ENCODE results near the gene ITPA. TPM values are rescaled to one million over a fixed set of nuclear protein-coding genes. Genes with fewer than 3 reads are reported as not detected.

Gene ITPA
- total RNA-seq, 1 experiment from 2014 or later = 77.3 TPM

DNA sequence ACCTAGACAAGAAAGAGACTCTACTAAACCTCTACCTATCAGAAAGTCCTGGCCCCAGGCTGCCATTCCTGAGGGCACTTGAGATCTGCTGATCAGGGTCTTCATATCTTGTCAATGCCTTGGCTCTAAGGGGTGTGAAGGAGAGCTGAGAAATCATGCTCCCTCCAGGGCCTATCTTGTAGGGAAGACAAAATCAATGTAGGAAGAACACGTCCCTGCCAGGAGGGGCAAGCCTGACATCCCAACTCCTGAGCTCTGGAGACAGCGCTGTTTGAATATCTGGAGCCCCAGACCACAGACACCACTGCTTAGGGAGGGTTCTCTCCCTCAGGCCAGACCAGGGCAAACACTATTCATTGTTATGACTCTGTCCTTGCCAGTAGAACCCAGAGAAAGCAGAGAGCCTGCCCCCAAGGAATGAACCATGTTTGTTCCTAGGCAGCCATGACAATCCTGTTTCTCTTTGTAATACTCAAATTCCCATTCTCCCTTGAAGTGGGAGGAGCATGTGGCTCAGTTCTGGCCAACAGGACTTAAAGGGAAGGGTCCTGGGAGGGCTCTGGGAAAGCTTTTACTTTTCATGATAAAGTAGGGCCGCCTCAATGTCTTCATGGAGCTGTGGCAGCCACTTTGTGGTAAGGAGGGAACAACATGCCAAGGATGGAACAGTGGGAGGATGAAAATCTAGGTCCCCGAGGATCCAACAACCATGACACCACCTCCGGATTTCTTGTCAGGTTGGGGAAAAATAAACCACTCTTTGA lies 47.8 kb upstream of the ITPA start:
- Histone ChIP-seq H3K27me3 (ENCODE audit: insufficient read depth, low read length) (no peaks in the 10 kb centered on the region), H3K27ac (ENCODE audit: low read depth, low read length) (no peak overlapping the region), H3K4me3 (replicated peaks in 1 of 2; ENCODE audit: low read depth in 1 of 2, low read length in 2 of 2) (no peak overlapping the region), H3K4me2 (ENCODE audit: low read length) (peak overlapping the region; percentile 85), H3K36me3 (ENCODE audit: control insufficient read depth in 1 of 2, insufficient read depth in 2 of 2, low read length in 2 of 2) (0 out of 4 replicates have a peak, but pooled peaks cover 0 to 7% of the 10 kb centered on the region in 2 experiments), H3K9ac (ENCODE audit: low read length) (no peak overlapping the region), H3K9me3 (ENCODE audit: control insufficient read depth in 1 of 2, insufficient read depth in 1 of 2, low read depth in 1 of 2, low read length in 2 of 2) (no peaks in the 10 kb centered on the region), H2AFZ (ENCODE audit: low read depth, low read length, poor library complexity, severe bottlenecking) (no peak overlapping the region), H3K9me2 (ENCODE audit: insufficient read depth) (no peaks in the 10 kb centered on the region), H3K79me2 (ENCODE audit: insufficient read depth, low read length) (peaks cover 31% of the 10 kb centered on the region), H4K20me1 (ENCODE audit: insufficient read depth) (peaks cover 11% of the 10 kb centered on the region; the same call in 1 of the 2 replicates), H3K4me1 (ENCODE audit: control insufficient read depth in 1 of 2, insufficient read depth in 2 of 2, low read length in 2 of 2) (peaks cover 10 to 37% of the 10 kb centered on the region in 2 experiments)
- RAD21 ChIA-PET (ENCODE audit: low non-redundant PET in 1 of 2, low total read pairs in 2 of 2, uncharacterized antibody in 2 of 2, unreplicated experiment in 2 of 2) = no interaction called here
- intact Hi-C loops (cut with micrococcal nuclease) = no loop called here
- CTCF ChIA-PET = no interaction called here
- POLR2A ChIA-PET = interaction anchor here (0.8 kb wide), 1 partner anchor 10 kb away, joined by 4 read pairs; no protein-coding TSS in a partner anchor
- no peak for ATAC-seq
- TF ChIP-seq SP1 (IDR thresholded peaks at IDR 0.05; ENCODE audit: low read depth) (no peak), YY1 (IDR thresholded peaks at IDR 0.05; ENCODE audit: extremely low read depth, insufficient replicate concordance, low read depth, low read length) (no peak), TCF7L2 (IDR thresholded peaks at IDR 0.05; ENCODE audit: borderline replicate concordance, extremely low read depth, insufficient read depth, insufficient read length) (no peak), ZBTB33 (IDR thresholded peaks at IDR 0.05; ENCODE audit: extremely low read depth, insufficient replicate concordance, low read length) (no peak), MAX (IDR thresholded peaks at IDR 0.05) (no peak), EZH2 (IDR thresholded peaks at IDR 0.05) (no peak), FOSL1 (IDR thresholded peaks at IDR 0.05; ENCODE audit: low read depth) (no peak), CEBPB (IDR thresholded peaks at IDR 0.05; ENCODE audit: low read depth) (no peak), SIN3A (IDR thresholded peaks at IDR 0.05; ENCODE audit: low read depth) (no peak), SRF (IDR thresholded peaks at IDR 0.05; ENCODE audit: low read depth) (no peak), POLR2AphosphoS5 (IDR thresholded peaks at IDR 0.05; ENCODE audit: low read depth, low read length) (no peak), POLR2A (IDR thresholded peaks at IDR 0.05; ENCODE audit: borderline replicate concordance, extremely low read depth, insufficient read depth, insufficient read length) (no peak), EGR1 (IDR thresholded peaks at IDR 0.05; ENCODE audit: low read depth) (no peak), CBX3 (IDR thresholded peaks at IDR 0.05; ENCODE audit: low read depth) (no peak), EZH2phosphoT487 (IDR thresholded peaks at IDR 0.05; ENCODE audit: borderline replicate concordance) (no peak), ELF1 (IDR thresholded peaks at IDR 0.05; ENCODE audit: borderline replicate concordance, low read depth) (no peak), RAD21 (IDR thresholded peaks at IDR 0.05; ENCODE audit: low read depth) (no peak), JUND (IDR thresholded peaks at IDR 0.05) (no peak)
- TF ChIP-seq, protein P1, sequence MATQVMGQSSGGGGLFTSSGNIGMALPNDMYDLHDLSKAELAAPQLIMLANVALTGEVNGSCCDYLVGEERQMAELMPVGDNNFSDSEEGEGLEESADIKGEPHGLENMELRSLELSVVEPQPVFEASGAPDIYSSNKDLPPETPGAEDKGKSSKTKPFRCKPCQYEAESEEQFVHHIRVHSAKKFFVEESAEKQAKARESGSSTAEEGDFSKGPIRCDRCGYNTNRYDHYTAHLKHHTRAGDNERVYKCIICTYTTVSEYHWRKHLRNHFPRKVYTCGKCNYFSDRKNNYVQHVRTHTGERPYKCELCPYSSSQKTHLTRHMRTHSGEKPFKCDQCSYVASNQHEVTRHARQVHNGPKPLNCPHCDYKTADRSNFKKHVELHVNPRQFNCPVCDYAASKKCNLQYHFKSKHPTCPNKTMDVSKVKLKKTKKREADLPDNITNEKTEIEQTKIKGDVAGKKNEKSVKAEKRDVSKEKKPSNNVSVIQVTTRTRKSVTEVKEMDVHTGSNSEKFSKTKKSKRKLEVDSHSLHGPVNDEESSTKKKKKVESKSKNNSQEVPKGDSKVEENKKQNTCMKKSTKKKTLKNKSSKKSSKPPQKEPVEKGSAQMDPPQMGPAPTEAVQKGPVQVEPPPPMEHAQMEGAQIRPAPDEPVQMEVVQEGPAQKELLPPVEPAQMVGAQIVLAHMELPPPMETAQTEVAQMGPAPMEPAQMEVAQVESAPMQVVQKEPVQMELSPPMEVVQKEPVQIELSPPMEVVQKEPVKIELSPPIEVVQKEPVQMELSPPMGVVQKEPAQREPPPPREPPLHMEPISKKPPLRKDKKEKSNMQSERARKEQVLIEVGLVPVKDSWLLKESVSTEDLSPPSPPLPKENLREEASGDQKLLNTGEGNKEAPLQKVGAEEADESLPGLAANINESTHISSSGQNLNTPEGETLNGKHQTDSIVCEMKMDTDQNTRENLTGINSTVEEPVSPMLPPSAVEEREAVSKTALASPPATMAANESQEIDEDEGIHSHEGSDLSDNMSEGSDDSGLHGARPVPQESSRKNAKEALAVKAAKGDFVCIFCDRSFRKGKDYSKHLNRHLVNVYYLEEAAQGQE (IDR thresholded peaks at IDR 0.05; ENCODE audit: low read depth) = no peak
- TF ChIP-seq, protein P2, sequence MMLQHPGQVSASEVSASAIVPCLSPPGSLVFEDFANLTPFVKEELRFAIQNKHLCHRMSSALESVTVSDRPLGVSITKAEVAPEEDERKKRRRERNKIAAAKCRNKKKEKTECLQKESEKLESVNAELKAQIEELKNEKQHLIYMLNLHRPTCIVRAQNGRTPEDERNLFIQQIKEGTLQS (IDR thresholded peaks at IDR 0.05) = no peak
- no peak for DNase-seq (ENCODE audit: low read depth, low spot score)
- BruUV-seq (replicated peaks) = no TSS peak

Data from HCT116 (cell line).